Caco-2 (cell line): ENCODE data around the gene SLC6A14. TPM values are rescaled to one million over a fixed set of nuclear protein-coding genes. Genes with fewer than 3 reads are reported as not detected.
A peak's percentile ranks its signal among the peaks of the same experiment; 100 is the strongest.

Experiments used
- Bru-seq: library from RNA; stranded (reverse); fragments of 400-500 nt; gene quantifications from one replicate; lab custom pipeline; 2021; lab: Mats Ljungman, UMichigan
- BruChase-seq, 2 experiments: library from RNA; stranded (reverse); fragments of 400-500 nt; gene quantifications; one replicate each; lab custom pipeline; 2021; lab: Mats Ljungman, UMichigan
- BruUV-seq: library from RNA; stranded (reverse); fragments of 400-500 nt; replicated peaks from 2 replicates; lab custom pipeline; 2021; lab: Mats Ljungman, UMichigan
- CTCF ChIA-PET: fragments of 300-600 bp; sonication (Branson Sonifier 250); formaldehyde crosslinking; loops from one replicate; lab custom pipeline; 2022; ENCODE audit warnings: antibody characterized with exemption; lab: Charles Lee
- POLR2A ChIA-PET: fragments of 300-600 bp; sonication (Branson Sonifier 250); formaldehyde crosslinking; loops from one replicate; lab custom pipeline; 2022; ENCODE audit warnings: antibody characterized with exemption; lab: Charles Lee
- DNase-seq, 2 experiments: peaks; one replicate each; pipeline versions ENCODE4 v3.0.0 to v3.0.0-alpha.2; 2020 to 2022
- H3K27me3 ChIP-seq: replicated peaks from 2 replicates; pipeline ENCODE4 v1.6.0; 2011; ENCODE audit warnings: low read length; ENCODE audit not compliant: control insufficient read depth, insufficient read depth
- H3K36me3 ChIP-seq: 2 replicates; pipeline ENCODE4 v1.5.1; 2011; ENCODE audit warnings: low read length; ENCODE audit not compliant: control insufficient read depth, insufficient read depth
- H3K4me1 ChIP-seq: fragments of 250-450 bp; sonication (Bioruptor Pico); 2 replicates; pipeline ENCODE4 v1.5.1; 2020; ENCODE audit warnings: mild to moderate bottlenecking
- H3K4me3 ChIP-seq: 2 replicates; pipeline ENCODE4 v1.5.1; 2011; ENCODE audit warnings: low read depth, mild to moderate bottlenecking, control low read depth, low read length
- H3K9me3 ChIP-seq: fragments of 250-450 bp; sonication (Bioruptor Pico); 2 replicates; pipeline ENCODE4 v1.5.1; 2020; ENCODE audit warnings: mild to moderate bottlenecking, moderate library complexity
- H3K27ac Mint-ChIP-seq: one replicate; pipeline ENCODE4 v1.8.0; 2022; ENCODE audit warnings: mixed read lengths; ENCODE audit not compliant: unreplicated experiment
- H3K27me3 Mint-ChIP-seq: one replicate; pipeline ENCODE4 v1.8.0; 2022; ENCODE audit warnings: mixed read lengths; ENCODE audit not compliant: insufficient read depth, unreplicated experiment
- H3K36me3 Mint-ChIP-seq: one replicate; pipeline ENCODE4 v1.8.0; 2022; ENCODE audit warnings: mild to moderate bottlenecking, mixed read lengths; ENCODE audit not compliant: insufficient read depth, unreplicated experiment
- H3K4me1 Mint-ChIP-seq: one replicate; pipeline ENCODE4 v1.8.0; 2022; ENCODE audit warnings: low read depth, mixed read lengths; ENCODE audit not compliant: unreplicated experiment
- H3K4me3 Mint-ChIP-seq: one replicate; pipeline ENCODE4 v1.8.0; 2022; ENCODE audit warnings: mild to moderate bottlenecking, moderate library complexity, mixed read lengths; ENCODE audit not compliant: unreplicated experiment
- H3K9me3 Mint-ChIP-seq: one replicate; pipeline ENCODE4 v1.8.0; 2022; ENCODE audit warnings: mixed read lengths; ENCODE audit not compliant: unreplicated experiment
- intact Hi-C: fragments of 100-400 bp; cut with micrococcal nuclease; formaldehyde crosslinking; loops from one replicate; pipeline ENCODE4 v1.10.0; 2022; ENCODE audit not compliant: unreplicated experiment
- long read RNA-seq: library from polyadenylated mRNA; stranded (forward); transcript quantifications from one replicate; pipeline ENCODE4 v2.0.0, GENCODE V29; 2022
- total RNA-seq: library from RNA; stranded (reverse); gene quantifications from 2 replicates; pipeline ENCODE4 v1.2.3, GENCODE V29; 2022
- TF ChIP-seq, protein P1 (sequence below), 2 experiments: fragments of 200-600 bp in 1 of 2; IDR thresholded peaks; 1 replicate in 1 of 2; 2 replicates in 1 of 2; pipeline versions ENCODE4 v1.5.1 to v1.8.0; 2011 to 2022; ENCODE audit warnings: antibody characterized with exemption in 1 of 2, control low read depth in 1 of 2, inconsistent platforms in 1 of 2, low read depth in 1 of 2, low read length in 1 of 2, mild to moderate bottlenecking in 1 of 2, moderate library complexity in 1 of 2; ENCODE audit not compliant: insufficient read depth in 1 of 2, severe bottlenecking in 1 of 2, unreplicated experiment in 1 of 2

Gene SLC6A14, protein sequence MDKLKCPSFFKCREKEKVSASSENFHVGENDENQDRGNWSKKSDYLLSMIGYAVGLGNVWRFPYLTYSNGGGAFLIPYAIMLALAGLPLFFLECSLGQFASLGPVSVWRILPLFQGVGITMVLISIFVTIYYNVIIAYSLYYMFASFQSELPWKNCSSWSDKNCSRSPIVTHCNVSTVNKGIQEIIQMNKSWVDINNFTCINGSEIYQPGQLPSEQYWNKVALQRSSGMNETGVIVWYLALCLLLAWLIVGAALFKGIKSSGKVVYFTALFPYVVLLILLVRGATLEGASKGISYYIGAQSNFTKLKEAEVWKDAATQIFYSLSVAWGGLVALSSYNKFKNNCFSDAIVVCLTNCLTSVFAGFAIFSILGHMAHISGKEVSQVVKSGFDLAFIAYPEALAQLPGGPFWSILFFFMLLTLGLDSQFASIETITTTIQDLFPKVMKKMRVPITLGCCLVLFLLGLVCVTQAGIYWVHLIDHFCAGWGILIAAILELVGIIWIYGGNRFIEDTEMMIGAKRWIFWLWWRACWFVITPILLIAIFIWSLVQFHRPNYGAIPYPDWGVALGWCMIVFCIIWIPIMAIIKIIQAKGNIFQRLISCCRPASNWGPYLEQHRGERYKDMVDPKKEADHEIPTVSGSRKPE
- total RNA-seq (0.12 TPM in 1 of 2 replicates, not detected in the other), Bru-seq, nascent RNA (percentile 12 among the genes with signal in this experiment), BruChase-seq, experiment 1, labeled RNA remaining after a 2-hour chase (percentile 10 among the genes with signal in this experiment), BruChase-seq, experiment 2, labeled RNA remaining after a 6-hour chase (percentile 17 among the genes with signal in this experiment)
- long read RNA-seq, result 0 reads

DNA sequence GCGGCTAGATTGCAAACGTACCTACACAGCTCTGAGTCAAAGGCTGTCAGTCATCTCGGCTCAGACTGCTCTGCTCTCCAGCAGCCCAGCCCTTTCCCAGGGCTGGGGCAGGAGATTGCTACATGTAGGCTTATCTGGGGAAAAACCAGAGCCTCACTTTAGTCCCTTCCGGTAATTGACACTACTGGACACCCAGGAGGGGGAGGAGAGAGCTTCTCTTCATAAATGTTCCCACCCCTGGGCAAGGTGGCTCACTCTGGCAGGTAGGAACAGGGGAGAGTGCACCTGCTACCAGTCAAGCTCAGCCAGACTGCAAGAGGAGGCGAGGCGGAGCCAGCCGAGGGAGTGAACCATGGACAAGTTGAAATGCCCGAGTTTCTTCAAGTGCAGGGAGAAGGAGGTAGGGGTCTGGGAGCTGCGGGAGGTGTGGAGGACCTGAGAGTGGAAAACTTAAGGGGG, at the start of gene SLC6A14:
Gene SLC6A14, plus strand, starts transcription at position 249 of the 459 bp plus-strand sequence. Its CDS starts 104 bp downstream, at position 353.
- no peak for DNase-seq
- no peak within 1 kb of the TSS for H3K27ac Mint-ChIP-seq
- Histone ChIP-seq H3K27me3 (no peaks in the 10 kb centered on the region), H3K4me1 (no peaks in the 10 kb centered on the region), H3K9me3 (no peaks in the 10 kb centered on the region), H3K4me3 (no peak within 1 kb of the TSS), H3K36me3 (no peaks in the 10 kb centered on the region)
- H3K4me1 Mint-ChIP-seq, result no peaks in the 10 kb centered on the region
- ChIA-PET CTCF (no interaction called here), POLR2A (no interaction called here)
- no TSS peak for BruUV-seq
- no peak within 1 kb of the TSS for H3K4me3 Mint-ChIP-seq
- TF ChIP-seq, protein P1, sequence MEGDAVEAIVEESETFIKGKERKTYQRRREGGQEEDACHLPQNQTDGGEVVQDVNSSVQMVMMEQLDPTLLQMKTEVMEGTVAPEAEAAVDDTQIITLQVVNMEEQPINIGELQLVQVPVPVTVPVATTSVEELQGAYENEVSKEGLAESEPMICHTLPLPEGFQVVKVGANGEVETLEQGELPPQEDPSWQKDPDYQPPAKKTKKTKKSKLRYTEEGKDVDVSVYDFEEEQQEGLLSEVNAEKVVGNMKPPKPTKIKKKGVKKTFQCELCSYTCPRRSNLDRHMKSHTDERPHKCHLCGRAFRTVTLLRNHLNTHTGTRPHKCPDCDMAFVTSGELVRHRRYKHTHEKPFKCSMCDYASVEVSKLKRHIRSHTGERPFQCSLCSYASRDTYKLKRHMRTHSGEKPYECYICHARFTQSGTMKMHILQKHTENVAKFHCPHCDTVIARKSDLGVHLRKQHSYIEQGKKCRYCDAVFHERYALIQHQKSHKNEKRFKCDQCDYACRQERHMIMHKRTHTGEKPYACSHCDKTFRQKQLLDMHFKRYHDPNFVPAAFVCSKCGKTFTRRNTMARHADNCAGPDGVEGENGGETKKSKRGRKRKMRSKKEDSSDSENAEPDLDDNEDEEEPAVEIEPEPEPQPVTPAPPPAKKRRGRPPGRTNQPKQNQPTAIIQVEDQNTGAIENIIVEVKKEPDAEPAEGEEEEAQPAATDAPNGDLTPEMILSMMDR (IDR thresholded peaks at IDR 0.05; ENCODE audit: insufficient read depth in 1 of 2, low read depth in 1 of 2, low read length in 1 of 2, severe bottlenecking in 1 of 2, unreplicated experiment in 1 of 2), result no peak
- H3K9me3 Mint-ChIP-seq, result no peaks in the 10 kb centered on the region
- no peaks in the 10 kb centered on the region for H3K27me3 Mint-ChIP-seq
- intact Hi-C loops, result no loop called here
- no peaks in the 10 kb centered on the region for H3K36me3 Mint-ChIP-seq

DNA sequence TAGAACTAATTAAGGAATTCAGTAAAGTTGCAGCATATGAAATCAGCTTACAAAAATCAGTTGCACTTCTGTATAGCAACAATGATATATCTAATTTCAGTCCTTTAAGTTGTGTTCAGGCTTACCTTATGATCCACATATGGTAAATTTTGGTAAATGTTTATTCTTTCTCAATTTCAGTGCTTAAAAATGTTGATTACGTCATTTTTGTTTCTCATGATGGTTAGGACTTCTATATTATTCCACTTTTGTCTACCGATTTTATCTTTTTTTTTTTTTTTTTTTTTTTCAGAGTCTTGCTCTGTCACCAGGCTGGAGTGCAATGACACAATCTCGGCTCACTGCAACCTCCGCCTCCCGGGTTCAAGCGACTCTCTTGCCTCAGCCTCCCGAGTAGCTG, 40.7 kb upstream of the SLC6A14 start:
- no peaks in the 10 kb centered on the region for H3K4me1 ChIP-seq
- TF ChIP-seq, protein P1 (IDR thresholded peaks at IDR 0.05; ENCODE audit: insufficient read depth in 1 of 2, low read depth in 1 of 2, low read length in 1 of 2, severe bottlenecking in 1 of 2, unreplicated experiment in 1 of 2), result no peak
- POLR2A ChIA-PET, result no interaction called here

DNA sequence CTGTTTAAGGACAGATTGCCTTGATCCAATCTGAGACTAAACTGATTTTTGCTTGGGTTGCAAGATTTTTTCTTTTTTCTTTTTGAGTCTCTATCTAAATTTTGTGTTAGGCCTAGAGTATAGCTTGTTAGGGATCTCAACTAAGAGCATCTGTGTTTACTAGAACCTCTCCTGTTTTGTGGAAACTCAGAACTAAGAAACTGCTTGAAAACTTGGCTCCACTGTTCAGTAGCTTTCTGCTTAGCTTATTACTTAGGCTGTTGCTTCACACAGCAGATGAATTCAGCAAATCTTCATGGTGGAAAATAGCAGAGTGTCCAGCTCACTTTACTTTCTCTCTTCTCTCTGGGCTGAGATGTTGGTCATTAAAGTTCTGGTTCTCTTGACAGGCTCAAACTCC, 36.7 kb upstream of the SLC6A14 start:
- no peaks in the 10 kb centered on the region for H3K36me3 Mint-ChIP-seq
- intact Hi-C loops, result no loop called here
- CTCF ChIA-PET, result no interaction called here
- no peak overlapping the region for H3K27ac Mint-ChIP-seq
- H3K9me3 ChIP-seq, result no peaks in the 10 kb centered on the region
- TF ChIP-seq, protein P1 (IDR thresholded peaks at IDR 0.05; ENCODE audit: insufficient read depth in 1 of 2, low read depth in 1 of 2, low read length in 1 of 2, severe bottlenecking in 1 of 2, unreplicated experiment in 1 of 2), result no peak
- H3K4me1 Mint-ChIP-seq, result no peaks in the 10 kb centered on the region
- DNase-seq, result no peak
- H3K4me1 ChIP-seq, result no peaks in the 10 kb centered on the region
- POLR2A ChIA-PET, result no interaction called here
- no peaks in the 10 kb centered on the region for H3K36me3 ChIP-seq
- no peak overlapping the region for H3K4me3 ChIP-seq
- H3K27me3 Mint-ChIP-seq, result no peaks in the 10 kb centered on the region
- H3K27me3 ChIP-seq, result no peaks in the 10 kb centered on the region
- H3K9me3 Mint-ChIP-seq, result no peaks in the 10 kb centered on the region
- no peak overlapping the region for H3K4me3 Mint-ChIP-seq
- no TSS peak for BruUV-seq

More for the DNA sequence above, 40.7 kb upstream of the SLC6A14 start:
- no peak for DNase-seq
- H3K27me3 ChIP-seq, result no peaks in the 10 kb centered on the region
- Mint-ChIP-seq H3K36me3 (no peaks in the 10 kb centered on the region), H3K4me3 (no peak overlapping the region), H3K27ac (no peak overlapping the region), H3K27me3 (no peaks in the 10 kb centered on the region), H3K9me3 (no peaks in the 10 kb centered on the region), H3K4me1 (no peaks in the 10 kb centered on the region)
- no peaks in the 10 kb centered on the region for H3K9me3 ChIP-seq
- intact Hi-C loops, result no loop called here
- BruUV-seq, result no TSS peak
- H3K4me3 ChIP-seq, result no peak overlapping the region
- no peaks in the 10 kb centered on the region for H3K36me3 ChIP-seq
- CTCF ChIA-PET, result no interaction called here
